NCI-H526 (cell line): ENCODE results near the gene STPG2.

Experiments
- DNase-seq, 2 experiments: peaks; one replicate each; lab custom pipeline; 2025; lab: John Stamatoyannopoulos, UW

The STPG2 gene

GRCh38 chr4:98093662-98094061, 49.6 kb downstream of the STPG2 start:
- no peak for DNase-seq

DNA sequence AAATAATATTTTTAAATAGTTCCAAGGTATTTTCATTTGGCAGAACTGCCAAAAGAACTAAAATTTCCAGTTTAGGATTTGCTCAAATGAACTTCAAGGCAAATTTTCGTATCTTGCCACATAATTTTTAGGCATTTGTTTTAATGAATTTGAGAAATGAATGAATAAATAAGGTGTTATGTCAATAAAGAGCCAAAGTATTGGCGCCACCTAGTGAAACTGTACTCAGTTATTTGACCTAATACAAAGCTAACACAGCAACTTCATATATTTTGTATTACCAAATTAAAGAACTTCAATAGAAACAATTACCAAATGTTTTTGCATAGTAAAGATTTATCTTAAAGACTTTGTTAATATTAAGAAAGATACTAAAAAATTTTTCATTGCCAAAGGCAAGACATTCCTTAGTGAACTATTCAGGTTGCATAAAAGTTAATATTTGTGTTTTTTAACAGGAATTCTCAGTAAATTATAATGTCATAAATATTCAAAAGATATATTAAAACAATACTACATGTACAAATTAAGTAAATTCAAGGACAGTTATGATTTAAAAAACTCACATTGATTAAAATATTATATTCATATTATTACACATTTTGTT, 50.3 kb downstream of the STPG2 start:
- peak in 1 of 2 experiments; percentile 49 for DNase-seq

GRCh38 chr4:98081936-98082335, 61.3 kb downstream of the STPG2 start:
- DNase-seq = no peak

DNA sequence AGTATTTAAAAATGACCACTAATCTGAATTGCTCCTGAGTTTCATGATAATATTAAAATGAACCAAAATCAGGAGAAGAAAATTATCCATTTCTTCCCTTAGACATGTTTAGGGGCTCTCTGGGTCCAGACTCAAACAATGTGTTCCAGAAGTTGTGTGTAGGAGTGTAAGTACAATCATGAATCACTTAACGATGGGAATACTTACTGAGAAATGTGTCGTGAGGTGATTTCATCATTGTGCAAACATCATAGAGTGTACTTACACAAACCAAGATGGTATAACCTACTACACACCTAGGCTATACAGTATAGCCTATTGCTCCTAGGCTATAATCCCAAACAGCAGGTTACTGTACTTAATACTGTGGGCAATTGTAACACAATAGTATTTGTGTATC, 74.8 kb downstream of the STPG2 start:
- DNase-seq = no peak

- DNase-seq = no peak
These were observed 87.3 kb downstream of the STPG2 start for GRCh38 chr4:98055800-98056501.

GRCh38 chr4:98046665-98047064, 96.6 kb downstream of the STPG2 start:
- no peak for DNase-seq

- DNase-seq = no peak
These were observed 113.2 kb downstream of the STPG2 start for GRCh38 chr4:98030059-98030458.

DNA sequence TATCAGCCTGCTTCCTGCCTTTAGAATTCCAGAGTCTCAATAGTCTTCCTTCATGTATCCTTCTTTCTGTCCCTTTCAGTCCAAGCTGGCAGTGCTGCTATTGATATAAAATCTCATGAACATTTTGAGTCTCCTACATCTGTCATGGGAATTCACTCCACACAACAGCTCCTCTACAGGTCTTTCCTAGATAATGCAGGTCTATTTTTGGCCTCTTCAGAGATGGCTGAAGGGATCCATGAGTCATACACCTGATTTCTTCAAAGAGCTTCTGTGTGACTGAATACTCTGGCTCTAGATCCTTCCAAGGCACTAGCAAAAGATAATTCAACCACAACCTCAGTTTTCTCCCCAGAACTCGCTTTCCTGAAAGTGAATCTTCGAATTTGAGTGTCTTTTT, 115.4 kb downstream of the STPG2 start:
- peak in 1 of 2 experiments; percentile 6 for DNase-seq

DNA sequence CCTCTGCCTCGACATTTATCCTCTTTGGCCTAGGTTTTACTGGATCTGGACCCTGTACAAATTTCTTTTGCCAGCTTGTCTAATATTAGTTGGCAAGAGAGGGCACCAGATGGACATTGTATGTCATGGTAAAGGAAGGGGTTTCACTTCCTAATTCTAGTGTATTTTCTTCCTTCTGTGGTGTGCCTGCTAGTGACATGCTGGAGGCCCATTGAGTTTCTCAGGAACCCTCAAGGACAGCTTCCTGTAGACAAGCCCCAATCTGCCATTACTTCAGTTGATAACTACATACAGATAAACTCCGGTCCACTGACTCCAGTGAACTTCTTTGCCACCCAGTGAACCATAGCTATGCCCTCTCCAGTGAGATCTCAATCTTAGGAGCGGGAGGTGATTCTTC, 116.9 kb downstream of the STPG2 start:
- DNase-seq = no peak

- no peak for DNase-seq
These were observed 136.4 kb downstream of the STPG2 start for GRCh38 chr4:98006814-98007412.

- DNase-seq = no peak
These were observed 137.2 kb downstream of the STPG2 start for GRCh38 chr4:98006060-98006459.

GRCh38 chr4:98000940-98001339, 142.3 kb downstream of the STPG2 start:
- no peak for DNase-seq

DNA sequence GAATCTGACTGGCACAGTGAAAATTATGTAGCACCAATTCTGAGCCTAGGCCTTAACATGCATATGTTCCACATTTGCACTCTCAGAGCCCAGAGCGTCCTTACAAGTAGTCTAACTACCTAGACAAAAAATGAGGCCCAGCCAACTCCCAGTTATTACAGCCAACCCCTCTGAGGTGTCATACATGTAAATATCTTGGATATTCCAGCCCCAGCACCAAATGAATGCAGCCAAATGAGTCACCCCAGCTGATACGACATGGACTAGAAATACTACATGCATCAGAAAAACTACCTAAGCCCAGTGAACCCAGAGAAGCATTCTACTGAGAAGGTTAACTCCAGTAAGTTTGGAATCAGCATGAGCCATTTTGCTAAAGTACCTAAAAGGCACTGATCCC, 145.1 kb downstream of the STPG2 start:
- no peak for DNase-seq

DNA sequence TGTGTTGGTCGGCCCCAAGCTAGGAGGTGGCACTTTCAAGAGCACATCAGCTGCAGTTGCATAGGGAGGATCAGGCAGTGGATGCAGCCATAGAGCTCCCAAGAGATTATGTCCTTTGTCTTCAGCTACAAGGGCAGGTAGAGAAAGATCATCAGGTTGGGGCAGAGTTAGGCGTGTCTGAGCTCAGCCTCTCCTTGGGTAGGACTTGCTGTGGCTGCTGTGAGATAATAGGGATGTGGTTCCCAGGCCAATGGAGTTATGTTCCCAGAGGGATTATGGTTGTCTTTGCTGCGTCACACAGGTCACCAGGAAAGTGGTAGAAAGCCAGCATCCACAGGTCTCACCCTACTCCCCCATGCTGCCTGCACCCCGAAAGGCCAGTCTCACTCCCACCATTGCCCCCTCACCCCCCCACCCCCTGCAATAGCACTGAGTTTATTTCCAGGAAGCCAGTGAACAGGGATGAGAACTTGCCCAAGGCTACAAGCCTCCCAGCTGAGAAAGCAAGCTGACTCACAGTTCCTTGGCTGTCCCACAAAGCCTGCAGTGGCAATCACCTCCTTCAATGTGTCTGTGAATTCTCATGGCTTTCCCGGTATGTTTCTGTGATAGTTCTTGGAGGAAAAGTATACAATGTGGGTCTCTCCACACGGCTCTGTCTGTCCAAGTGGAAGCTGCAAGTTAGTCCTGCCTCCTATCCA, 148.4 kb downstream of the STPG2 start:
- no peak for DNase-seq

DNA sequence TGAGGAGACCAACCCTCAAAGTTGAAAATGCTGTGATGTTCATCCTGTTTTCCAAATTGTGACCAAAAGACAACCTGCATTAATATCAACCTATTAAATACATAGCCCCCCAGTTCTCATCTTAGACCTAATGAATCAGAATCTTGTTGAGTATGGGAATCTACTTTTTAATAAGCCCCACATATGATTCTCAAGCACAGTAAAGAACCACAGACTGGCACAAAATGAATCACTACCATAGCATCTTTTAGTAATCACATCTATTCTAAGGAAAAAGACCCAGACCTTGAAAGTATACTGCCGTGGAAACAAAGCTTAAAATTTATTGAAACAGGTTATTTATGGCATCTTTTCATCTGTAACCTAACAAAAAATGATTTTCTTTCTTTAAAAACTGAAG, 152.9 kb downstream of the STPG2 start:
- no peak for DNase-seq

- peak; percentile 36 to 70 for DNase-seq
These were observed 156.1 kb downstream of the STPG2 start for GRCh38 chr4:97987019-97987648.

- peak in 1 of 2 experiments; percentile 3 for DNase-seq
These were observed 158.6 kb downstream of the STPG2 start for GRCh38 chr4:97984545-97985131.

- DNase-seq = no peak
These were observed 164.3 kb downstream of the STPG2 start for GRCh38 chr4:97978791-97979488.

DNA sequence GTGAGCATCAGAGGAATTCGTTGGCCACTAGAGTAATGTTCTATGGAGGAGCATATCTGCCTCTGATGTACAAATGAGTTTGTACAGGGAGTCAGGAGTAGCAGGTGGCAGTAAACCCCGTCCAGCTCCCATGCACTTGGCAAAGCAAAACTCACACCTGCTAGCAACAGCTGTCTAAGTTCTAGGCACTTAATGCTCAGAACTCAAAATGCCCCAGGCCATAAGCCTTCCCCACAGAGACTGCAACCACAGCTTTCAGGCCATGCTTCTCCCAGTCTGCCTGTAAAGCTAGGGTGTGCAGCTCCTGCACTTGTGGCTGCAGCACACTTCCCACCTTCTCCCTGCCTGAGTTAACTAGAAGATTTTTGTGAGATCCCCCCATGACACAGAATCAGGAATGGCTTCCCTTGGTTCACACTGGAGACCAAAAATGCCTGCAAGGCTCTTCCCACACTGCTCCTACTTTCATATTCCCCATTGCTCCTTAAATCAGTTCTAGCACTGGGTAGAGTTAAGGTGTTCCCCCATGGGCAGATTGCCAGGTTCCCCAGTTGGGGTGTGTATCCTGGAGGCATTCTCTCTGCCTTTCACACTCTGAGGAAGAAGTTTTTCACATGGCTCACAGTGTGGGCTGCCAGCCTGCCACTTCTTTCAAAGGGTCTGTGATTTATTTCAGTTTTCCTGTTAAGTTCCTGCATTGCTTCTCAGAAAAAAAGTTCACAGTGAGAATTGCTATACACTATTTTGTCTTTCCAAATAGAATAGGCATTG, 189.9 kb downstream of the STPG2 start:
- DNase-seq = no peak

DNA sequence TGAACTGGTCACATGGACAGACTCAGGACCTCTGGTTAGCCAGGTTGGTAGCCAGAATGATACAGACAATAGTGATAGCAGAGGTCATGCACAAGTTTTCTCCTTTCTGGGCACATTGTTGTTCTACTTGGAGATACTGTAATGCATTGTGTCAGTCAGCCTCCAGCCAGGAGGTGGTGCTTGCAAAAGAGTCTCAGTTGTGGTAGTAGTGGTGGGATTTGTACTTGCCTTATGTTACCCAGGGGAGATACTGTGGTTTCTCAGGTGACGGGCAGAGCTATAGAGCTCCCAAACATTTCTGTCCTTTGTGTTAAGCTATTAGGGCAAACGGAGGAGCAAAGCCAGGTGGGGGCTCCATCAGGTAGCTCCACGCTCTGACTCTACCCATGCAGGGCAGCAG, 190.5 kb downstream of the STPG2 start:
- no peak for DNase-seq

DNA sequence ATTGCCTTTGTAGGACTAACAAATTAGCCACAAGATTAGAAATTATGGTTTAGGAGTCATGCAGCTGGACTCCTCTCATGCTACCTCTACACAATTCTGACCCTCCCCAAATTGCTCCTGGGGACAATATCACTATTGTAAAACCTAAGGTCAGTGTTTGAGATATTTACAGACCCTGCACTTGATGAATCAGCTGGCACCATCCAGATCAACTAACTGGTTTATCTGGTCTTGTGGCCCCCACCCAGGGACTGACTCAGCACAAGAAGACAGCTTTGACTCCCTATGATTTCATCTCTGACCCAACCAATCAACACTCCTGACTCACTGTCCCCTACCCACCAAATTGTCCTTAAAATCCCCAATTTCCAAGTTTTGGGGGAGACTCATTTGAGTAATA, 192.4 kb downstream of the STPG2 start:
- no peak for DNase-seq
